Uterus (tissue), 4 donors: ENCODE results near the gene SLC4A5. TPM values are rescaled to one million over a fixed set of nuclear protein-coding genes. Genes with fewer than 3 reads are reported as not detected.

Experiments used
- DNase-seq, 2 donors: peaks; one replicate each; pipeline ENCODE4 v3.0.0-alpha.2; 2019 to 2020
- H3K27ac ChIP-seq, 2 donors: fragments of 200-600 bp; sonication (generic); 1 replicate in 1 of 2; 2 replicates in 1 of 2; pipeline ENCODE4 v1.5.1; 2016 to 2018
- H3K27me3 ChIP-seq, 2 donors: fragments of 200-600 bp; sonication (generic); one replicate each; pipeline ENCODE4 v1.5.1; 2018 to 2019; ENCODE audit warnings: control low read depth in 1 of 2
- H3K36me3 ChIP-seq, 2 donors: fragments of 200-600 bp; sonication (generic); one replicate each; pipeline ENCODE4 v1.5.1; 2019; ENCODE audit warnings: control low read depth in 1 of 2
- H3K4me1 ChIP-seq, 2 donors: fragments of 200-600 bp; sonication (generic); one replicate each; pipeline ENCODE4 v1.5.1; 2018 to 2019; ENCODE audit warnings: control low read depth in 1 of 2
- H3K4me3 ChIP-seq, 2 donors: fragments of 200-600 bp; sonication (generic); 1 replicate in 1 of 2; 2 replicates in 1 of 2; pipeline ENCODE4 v1.5.1; 2018 to 2019; ENCODE audit warnings: mild to moderate bottlenecking in 1 of 2
- H3K9me3 ChIP-seq, 2 donors: fragments of 200-600 bp; sonication (generic); one replicate each; pipeline ENCODE4 v1.5.1; 2019; ENCODE audit warnings: control low read depth in 1 of 2
- CTCF ChIP-seq, 4 experiments: fragments of 200-600 bp in 2 of 4; fragments of 450-650 bp in 2 of 4; sonication (generic) in 2 of 4; IDR thresholded peaks; one replicate each; pipeline ENCODE4 v1.5.1; 2016 to 2019; ENCODE audit warnings: antibody characterized with exemption in 4 of 4, mild to moderate bottlenecking in 2 of 4, moderate library complexity in 1 of 4
- POLR2A ChIP-seq, 2 donors: fragments of 450-650 bp; IDR thresholded peaks; one replicate each; pipeline ENCODE4 v1.6.1; 2016; ENCODE audit warnings: antibody characterized with exemption in 2 of 2, mild to moderate bottlenecking in 1 of 2, moderate library complexity in 1 of 2
- intact Hi-C: fragments of 100-400 bp; cut with DNase I; formaldehyde crosslinking; loops from one replicate; pipeline ENCODE4 v1.15.1; 2023; ENCODE audit warnings: low total_unique reads
- total RNA-seq, 4 donors: library from RNA; depleted of rRNA in 3 of 4; stranded (reverse); fragments of >200 nt in 3 of 4; gene quantifications; one replicate each; pipeline versions ENCODE4 v1.1.0 to v1.2.4, GENCODE V29; 2014 to 2023
- donor health status: DM: yes; HTN: yes; CAD: no.

SLC4A5 gene
- total RNA-seq, 4 donors from 2014 or later, result 2.1 to 15.1 (median 5.3) TPM

GRCh38 chr2:74312913-74313312, 30.3 kb downstream of the SLC4A5 start:
- no peak overlapping the region for H3K27ac ChIP-seq
- H3K4me3 ChIP-seq, result no peak overlapping the region
- H3K36me3 ChIP-seq, result no peaks in the 10 kb centered on the region
- TF ChIP-seq POLR2A (IDR thresholded peaks at IDR 0.05) (no peak), CTCF (IDR thresholded peaks at IDR 0.05) (no peak)
- no peaks in the 10 kb centered on the region for H3K4me1 ChIP-seq
- intact Hi-C loops, result no loop called here
- no peaks in the 10 kb centered on the region for H3K27me3 ChIP-seq
- no peaks in the 10 kb centered on the region for H3K9me3 ChIP-seq
- DNase-seq, result no peak

- no peak overlapping the region for H3K27ac ChIP-seq
- no peaks in the 10 kb centered on the region for H3K36me3 ChIP-seq
- intact Hi-C loops, result no loop called here
- no peak overlapping the region for H3K4me3 ChIP-seq
- no peaks in the 10 kb centered on the region for H3K9me3 ChIP-seq
- H3K27me3 ChIP-seq, result no peaks in the 10 kb centered on the region
- no peak for TF ChIP-seq POLR2A (IDR thresholded peaks at IDR 0.05)
- TF ChIP-seq CTCF (IDR thresholded peaks at IDR 0.05), result no peak
- no peak for DNase-seq
- H3K4me1 ChIP-seq, result no peaks in the 10 kb centered on the region
These were observed 35.5 kb downstream of the SLC4A5 start for GRCh38 chr2:74307720-74308119.

GRCh38 chr2:74304332-74305148, 38.7 kb downstream of the SLC4A5 start:
- no peak overlapping the region for H3K4me3 ChIP-seq
- no peaks in the 10 kb centered on the region for H3K4me1 ChIP-seq
- no peaks in the 10 kb centered on the region for H3K9me3 ChIP-seq
- intact Hi-C loops, result no loop called here
- no peak for DNase-seq
- H3K36me3 ChIP-seq, result no peaks in the 10 kb centered on the region
- H3K27ac ChIP-seq, result no peak overlapping the region
- no peak for TF ChIP-seq POLR2A (IDR thresholded peaks at IDR 0.05)
- no peak for TF ChIP-seq CTCF (IDR thresholded peaks at IDR 0.05)
- no peaks in the 10 kb centered on the region for H3K27me3 ChIP-seq

GRCh38 chr2:74302865-74303264, 40.4 kb downstream of the SLC4A5 start:
- Histone ChIP-seq H3K4me1 (no peaks in the 10 kb centered on the region), H3K27me3 (no peaks in the 10 kb centered on the region)
- intact Hi-C loops, result no loop called here

GRCh38 chr2:74301262-74301661, 42.0 kb downstream of the SLC4A5 start:
- H3K36me3 ChIP-seq, result no peaks in the 10 kb centered on the region
- no peak overlapping the region for H3K4me3 ChIP-seq
- no peaks in the 10 kb centered on the region for H3K4me1 ChIP-seq
- intact Hi-C loops, result no loop called here
- DNase-seq, result no peak
- H3K9me3 ChIP-seq, result no peaks in the 10 kb centered on the region
- no peak overlapping the region for H3K27ac ChIP-seq
- no peaks in the 10 kb centered on the region for H3K27me3 ChIP-seq
- TF ChIP-seq POLR2A (IDR thresholded peaks at IDR 0.05) (no peak), CTCF (IDR thresholded peaks at IDR 0.05) (no peak)

More at GRCh38 chr2:74302865-74303264, 40.4 kb downstream of the SLC4A5 start:
- H3K36me3 ChIP-seq, result no peaks in the 10 kb centered on the region
- H3K4me3 ChIP-seq, result no peak overlapping the region
- TF ChIP-seq POLR2A (IDR thresholded peaks at IDR 0.05), result no peak
- no peaks in the 10 kb centered on the region for H3K9me3 ChIP-seq
- no peak for DNase-seq
- H3K27ac ChIP-seq, result no peak overlapping the region
